HG03135 (cell line): ENCODE results near the gene MDM2.
"Not testable (repeated sequence)": the region's sequence is repeated elsewhere in the genome, so short reads cannot be mapped to it uniquely, and the experiment has no call there.

Experiments used
- ATAC-seq: cut with Tn5 transposase; IDR thresholded peaks from one replicate; pipeline ENCODE4 v1.9.1; 2021; ENCODE audit warnings: mild to moderate bottlenecking, moderate library complexity; ENCODE audit not compliant: unreplicated experiment

MDM2 gene

GRCh38 chr12:68824597-68825250 is 16.7 kb downstream of the MDM2 start:
- no peak for ATAC-seq

- no peak for ATAC-seq
These were observed 17.7 kb downstream of the MDM2 start for GRCh38 chr12:68825569-68826217.

GRCh38 chr12:68827895-68828671 is 20.1 kb downstream of the MDM2 start:
- no peak for ATAC-seq

DNA sequence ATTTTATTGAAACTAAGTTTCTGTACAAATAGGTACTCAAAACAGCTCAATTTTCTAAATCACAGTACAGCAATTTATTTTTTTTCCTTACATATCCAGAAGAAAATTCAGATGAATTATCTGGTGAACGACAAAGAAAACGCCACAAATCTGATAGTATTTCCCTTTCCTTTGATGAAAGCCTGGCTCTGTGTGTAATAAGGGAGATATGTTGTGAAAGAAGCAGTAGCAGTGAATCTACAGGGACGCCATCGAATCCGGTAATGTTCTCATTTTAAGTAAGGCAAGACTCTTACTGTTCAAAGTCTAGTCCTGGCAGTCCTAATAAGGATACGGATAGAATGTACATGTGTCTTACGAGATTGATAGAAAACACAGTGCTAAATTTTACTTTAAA is 20.7 kb downstream of the MDM2 start:
- no peak for ATAC-seq

- ATAC-seq: no peak
These were observed 23.3 kb downstream of the MDM2 start for GRCh38 chr12:68831272-68831671.

DNA sequence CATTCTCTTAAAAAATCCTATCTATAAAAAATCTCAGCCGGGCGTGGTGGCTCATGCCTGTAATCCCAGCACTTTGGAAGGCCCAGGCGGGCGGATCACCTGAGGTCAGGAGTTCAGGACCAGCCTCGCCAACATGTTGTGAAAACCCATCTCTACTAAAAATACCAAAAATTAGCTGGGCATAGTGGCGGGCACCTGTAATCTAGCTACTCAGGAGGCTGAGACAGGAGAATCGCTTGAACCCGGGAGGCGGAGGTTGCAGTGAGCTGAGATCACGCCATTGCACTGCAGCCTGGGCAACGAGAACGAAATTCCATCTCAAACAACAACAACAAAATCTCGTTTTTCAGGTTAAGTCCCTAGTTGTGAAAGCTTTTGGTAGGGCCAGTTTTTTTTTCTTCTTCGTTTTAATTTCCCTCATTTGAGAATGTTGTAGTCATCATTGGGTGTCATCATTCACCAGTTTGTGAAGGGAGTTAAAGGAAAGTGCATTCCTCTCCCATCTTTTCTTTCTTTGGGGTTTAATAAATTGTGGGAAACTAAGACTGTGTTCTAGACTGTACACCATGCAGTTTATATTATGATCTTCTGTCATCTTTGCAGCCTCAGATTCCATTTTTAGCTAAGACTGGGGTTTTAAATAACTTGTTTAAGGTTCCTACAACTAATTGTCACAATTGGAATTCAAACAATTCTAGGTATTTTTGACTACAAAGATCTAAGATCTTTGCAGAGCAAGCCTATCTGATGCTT is 23.9 kb downstream of the MDM2 start:
- ATAC-seq: no peak

DNA sequence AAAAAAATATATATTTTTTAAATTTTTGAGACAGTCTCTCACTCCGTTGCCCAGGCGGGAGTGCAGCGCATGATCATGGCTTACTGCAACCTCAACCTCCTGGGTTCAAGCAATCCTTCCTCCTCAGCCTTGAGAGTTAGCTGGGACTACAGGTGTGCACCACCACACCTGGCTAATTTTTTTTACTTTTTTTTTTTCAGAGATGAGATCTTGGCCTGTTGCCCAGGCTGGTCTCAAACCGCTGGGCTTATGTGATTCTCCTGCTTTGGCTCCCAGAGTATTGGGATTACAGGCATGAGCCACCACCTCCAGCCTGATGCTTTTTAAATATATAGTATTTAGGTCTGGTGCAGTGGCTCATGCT is 24.5 kb downstream of the MDM2 start:
- ATAC-seq: no peak

DNA sequence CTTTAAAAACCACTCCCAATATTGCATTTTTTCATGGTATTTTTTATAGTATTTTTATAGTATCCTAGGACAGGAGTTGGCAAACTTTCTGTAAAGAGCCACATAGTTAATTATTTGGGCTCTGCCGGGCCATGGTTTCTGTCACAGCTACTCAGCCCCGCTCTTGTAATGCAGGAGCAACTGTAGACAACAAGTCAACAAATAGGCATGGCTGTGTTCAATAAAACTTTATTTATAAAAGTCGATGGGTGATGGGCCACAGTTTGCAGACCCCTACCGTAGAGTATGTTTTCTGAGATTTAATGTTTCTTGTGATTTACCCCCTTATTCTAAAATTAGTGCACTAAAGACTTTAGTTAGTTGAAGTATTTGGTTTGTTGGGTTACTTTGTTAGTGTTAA is 25.5 kb downstream of the MDM2 start:
- ATAC-seq: no peak

DNA sequence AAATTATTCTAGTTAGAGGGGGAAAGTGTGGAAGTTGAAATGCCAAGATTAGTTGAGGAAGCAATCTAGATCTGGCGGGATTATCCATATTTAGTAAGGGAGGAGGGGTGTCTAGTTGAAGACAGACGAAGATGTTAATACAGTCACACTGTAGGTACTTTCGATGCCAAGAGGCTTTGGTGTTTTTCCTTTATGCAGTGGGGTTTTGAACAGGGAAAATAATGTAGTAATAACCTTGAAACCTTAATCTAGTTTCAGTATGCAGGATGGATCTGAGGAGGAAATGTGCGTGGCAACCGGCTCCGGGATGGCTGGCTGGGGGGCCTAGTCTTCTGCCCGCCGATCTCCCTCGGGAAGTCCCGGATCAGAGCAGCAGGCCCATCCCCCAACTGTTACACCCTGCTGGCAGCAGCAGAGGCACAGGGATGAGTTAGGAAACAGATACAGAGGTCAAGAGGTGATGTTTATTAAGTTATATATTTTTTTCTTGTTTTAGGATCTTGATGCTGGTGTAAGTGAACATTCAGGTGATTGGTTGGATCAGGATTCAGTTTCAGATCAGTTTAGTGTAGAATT is 27.4 kb downstream of the MDM2 start:
- ATAC-seq: no peak

DNA sequence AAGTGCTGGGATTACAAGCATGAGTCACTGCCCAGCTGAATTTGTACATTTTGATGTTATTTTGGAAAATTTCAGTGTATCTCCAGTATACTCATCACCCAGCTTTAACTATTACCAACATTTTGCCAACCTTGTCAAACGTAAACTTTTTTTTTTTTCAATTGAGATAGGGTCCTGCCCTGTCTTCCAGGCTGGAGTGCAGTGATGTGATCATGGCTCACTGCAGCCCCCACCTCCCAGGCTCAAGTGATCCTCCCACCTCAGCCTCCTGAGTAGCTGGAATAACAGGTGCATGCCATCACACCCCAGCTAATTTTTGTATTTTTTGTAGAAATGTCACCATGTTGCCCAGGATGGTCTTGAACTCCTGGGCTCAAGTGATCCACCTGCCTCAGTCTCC is 29.2 kb downstream of the MDM2 start:
- no peak for ATAC-seq

GRCh38 chr12:68838046-68838886 is 30.3 kb downstream of the MDM2 start:
- no peak for ATAC-seq

- no peak for ATAC-seq
These were observed 31.5 kb downstream of the MDM2 start for GRCh38 chr12:68839183-68840147.

- ATAC-seq: not testable (repeated sequence)
These were observed 33.2 kb downstream of the MDM2 start for GRCh38 chr12:68841175-68841574.

- ATAC-seq: no peak
These were observed 33.7 kb downstream of the MDM2 start for GRCh38 chr12:68841717-68842116.

DNA sequence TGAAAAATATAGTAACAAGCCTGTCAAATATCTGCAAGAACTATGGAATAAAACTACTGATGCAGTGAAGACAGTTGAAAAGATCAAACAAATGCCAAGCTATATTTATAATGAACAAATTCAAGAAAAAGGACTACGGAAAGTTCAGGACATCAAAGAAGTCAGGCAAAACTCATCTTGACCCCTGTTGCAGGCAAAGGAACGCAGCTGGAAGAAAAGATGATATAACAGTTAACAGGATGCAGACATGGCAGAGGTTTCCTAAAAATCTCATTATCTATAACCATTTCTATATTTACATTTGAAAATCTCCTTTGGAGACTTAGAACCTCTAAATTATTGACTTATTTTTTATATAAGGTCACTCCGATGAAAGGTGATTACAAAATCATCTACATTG is 34.1 kb downstream of the MDM2 start:
- ATAC-seq: no peak

DNA sequence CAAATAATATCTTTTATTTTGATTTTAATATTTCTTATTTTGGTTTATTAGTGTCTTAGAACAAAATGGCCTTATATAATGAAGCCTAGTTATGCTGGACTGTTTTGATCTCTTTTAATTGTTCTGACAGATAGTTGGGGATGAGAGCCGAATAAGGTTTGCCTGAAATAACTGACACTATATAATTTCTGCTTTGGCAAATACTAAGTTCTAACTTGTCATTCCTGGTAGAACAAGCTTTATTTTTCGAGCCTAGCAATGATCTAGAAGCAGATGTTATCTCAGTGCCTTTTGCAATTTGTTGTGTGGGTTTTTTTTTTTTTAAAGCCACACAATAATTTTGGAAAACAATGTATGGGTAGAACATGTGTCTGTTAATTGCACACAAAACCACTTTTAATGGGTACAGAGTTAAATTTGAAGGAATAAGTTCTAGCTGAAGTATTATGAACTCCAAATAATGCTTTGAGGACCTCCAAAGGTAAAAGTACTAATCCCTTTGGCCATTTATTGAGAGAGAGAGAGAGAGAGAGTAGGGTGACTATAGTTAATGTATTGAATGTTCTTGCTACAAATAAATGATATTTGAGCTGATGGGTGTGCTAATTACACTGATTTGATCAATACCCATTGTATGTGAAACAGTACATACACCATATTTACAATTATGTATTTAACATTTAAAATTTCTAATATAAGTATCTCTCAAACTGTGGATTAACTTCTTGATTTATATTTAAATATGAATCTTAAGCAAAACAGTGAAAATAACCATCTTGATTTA is 35.0 kb downstream of the MDM2 start:
- no peak for ATAC-seq

DNA sequence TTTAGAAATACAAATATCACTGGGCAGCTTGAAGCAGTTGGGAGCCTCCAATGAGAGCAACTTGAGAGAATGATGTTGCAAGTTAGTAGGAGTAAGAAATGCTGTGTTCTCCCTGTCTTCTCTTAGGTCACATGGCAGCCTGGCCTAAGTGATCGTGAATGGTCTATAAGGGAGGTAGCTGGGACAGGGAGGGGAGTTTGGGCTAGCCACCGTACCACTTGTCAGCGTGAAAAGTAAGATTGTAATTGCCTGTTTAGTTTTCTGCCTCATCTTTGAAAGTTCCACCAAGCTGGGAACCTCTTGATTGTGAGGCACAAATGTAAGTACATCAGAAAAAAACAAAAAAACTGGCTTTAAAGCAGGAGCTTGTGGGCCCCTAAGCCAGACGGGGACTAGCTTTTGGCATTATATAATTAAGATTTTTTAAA is 36.4 kb downstream of the MDM2 start:
- ATAC-seq: no peak
